ENCODE results near the gene DOK3.
A peak's percentile ranks its signal among the peaks of the same experiment; 100 is the strongest.

The DOK3 gene

DNA sequence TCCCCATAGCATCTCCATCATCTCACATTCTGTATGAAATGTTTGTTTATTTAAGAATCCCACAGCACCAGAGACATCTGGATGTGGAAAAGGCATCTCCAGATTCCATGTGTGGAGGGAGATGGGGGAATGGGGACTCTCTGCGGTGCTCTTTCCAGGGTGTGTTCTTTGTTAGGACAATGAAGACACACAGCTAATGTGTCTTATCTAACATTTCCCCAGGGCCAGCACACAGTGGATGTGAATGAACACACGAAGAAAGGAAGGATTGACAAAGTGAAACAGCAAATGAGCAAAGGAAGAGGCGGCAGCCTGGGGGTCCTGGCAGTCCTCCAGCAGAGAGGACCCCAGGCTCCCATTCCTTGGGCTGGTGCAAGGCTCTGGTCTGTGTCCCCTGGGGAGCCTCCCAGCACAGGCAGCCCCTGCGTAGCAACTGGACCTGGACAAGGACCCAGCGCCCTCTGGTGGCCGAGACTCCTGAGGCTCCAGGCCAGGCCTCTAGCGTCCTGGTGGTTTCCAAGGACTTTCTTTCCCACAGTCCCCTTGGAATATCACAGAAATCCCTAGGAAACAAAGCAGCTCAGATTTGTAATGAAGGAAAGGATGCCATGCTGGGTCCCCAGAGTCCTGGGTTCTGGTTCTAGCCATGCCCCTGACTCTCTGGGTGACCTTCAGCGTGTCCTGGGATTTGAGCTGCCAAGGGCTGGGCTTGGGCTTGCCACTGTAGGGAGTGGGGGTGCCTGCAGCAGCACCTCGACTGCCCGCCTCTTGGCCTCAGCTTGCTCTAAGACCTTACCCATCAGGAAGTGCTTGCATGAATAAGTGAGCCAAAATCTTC, 8.7 kb downstream of the DOK3 start:
- CTCF ChIA-PET: interaction anchor here (0.6 to 2.0 kb wide), 22 partner anchors 9 to 200 kb away, joined by 3 to 21 read pairs (median 5); partner anchors contain the start of genes DBN1, DDX41 and DOK3
- DNase-seq (ENCODE audit: low spot score): peak; percentile 78
- POLR2A ChIA-PET (ENCODE audit: low non-redundant PET): no interaction called here
- TF ChIP-seq, protein P1, sequence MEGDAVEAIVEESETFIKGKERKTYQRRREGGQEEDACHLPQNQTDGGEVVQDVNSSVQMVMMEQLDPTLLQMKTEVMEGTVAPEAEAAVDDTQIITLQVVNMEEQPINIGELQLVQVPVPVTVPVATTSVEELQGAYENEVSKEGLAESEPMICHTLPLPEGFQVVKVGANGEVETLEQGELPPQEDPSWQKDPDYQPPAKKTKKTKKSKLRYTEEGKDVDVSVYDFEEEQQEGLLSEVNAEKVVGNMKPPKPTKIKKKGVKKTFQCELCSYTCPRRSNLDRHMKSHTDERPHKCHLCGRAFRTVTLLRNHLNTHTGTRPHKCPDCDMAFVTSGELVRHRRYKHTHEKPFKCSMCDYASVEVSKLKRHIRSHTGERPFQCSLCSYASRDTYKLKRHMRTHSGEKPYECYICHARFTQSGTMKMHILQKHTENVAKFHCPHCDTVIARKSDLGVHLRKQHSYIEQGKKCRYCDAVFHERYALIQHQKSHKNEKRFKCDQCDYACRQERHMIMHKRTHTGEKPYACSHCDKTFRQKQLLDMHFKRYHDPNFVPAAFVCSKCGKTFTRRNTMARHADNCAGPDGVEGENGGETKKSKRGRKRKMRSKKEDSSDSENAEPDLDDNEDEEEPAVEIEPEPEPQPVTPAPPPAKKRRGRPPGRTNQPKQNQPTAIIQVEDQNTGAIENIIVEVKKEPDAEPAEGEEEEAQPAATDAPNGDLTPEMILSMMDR (conservative IDR thresholded peaks at IDR 0.05; ENCODE audit: low read depth): peak; percentile 99
- peak overlapping the region; percentile 52 for H3K27ac ChIP-seq

DNA sequence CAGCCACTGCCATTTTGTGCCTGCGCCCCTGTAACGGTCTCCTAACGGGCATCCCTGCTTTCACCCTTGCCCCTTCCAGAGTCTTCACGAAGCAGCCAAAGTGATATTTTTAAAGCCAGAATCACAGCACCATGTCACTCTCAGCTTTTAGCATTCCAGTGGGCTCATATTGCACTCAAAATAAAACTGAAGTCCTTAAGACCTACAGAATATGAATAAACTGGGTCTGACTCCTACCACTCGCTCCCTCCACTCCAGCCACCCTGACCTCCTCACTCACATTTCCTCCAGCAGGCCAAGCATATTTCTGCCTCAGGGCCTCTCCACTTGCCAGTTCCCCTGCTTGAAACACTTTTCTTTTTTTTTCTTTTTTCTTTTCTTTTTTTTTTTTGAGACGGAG, 9.8 kb downstream of the DOK3 start:
- ChIA-PET CTCF (interaction anchor here (0.6 to 2.0 kb wide), 5 partner anchors 16 to 547 kb away, joined by 3 to 21 read pairs (median 4); partner anchors contain the start of gene DDX41), POLR2A (ENCODE audit: low non-redundant PET) (no interaction called here)
- DNase-seq (ENCODE audit: low spot score): no peak
- TF ChIP-seq, protein P1 (conservative IDR thresholded peaks at IDR 0.05; ENCODE audit: low read depth): no peak
- H3K27ac ChIP-seq: no peak overlapping the region

DNA sequence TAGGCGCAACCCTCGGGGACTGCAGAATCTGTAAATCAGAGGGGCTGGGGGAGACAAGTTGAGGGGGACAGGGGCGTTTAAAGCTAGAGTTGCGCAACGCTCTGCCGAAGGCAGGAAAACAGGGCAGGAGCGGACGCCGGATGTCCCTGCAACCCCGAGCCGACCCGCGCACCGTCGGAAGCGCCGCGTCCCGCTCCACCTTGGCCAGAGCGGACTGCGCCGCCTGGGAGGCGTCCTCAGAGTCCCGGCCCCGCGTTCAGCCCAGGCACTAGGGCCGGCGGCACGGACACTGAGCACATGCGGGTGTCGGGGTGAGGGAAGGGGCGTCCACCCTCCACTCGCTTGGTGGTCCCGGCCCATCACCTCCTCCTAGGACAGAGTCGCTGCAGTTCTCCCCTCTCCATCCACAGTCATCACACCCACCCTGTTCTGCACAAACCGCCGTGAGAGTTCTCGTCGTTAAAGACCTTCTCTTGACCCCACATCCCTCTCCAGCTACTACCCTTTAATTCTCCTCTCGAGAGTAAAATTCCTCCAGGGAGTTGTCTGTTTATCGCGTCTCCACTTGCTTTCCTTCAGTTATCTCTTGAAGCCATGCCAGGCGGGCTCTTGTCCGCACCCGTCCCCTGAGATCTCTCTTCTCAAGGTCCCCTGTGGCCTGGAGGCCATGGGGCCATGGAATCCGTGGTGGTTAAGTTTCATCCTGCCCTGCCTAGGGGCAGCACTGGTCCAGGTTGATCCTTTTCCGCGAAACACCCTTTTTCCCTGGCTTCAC, 11.4 kb downstream of the DOK3 start:
- TF ChIP-seq, protein P1 (conservative IDR thresholded peaks at IDR 0.05; ENCODE audit: low read depth): no peak
- ChIA-PET CTCF (interaction anchor here (0.6 to 3.1 kb wide), 4 partner anchors 17 to 162 kb away, joined by 3 to 14 read pairs (median 4); no protein-coding TSS in a partner anchor), POLR2A (ENCODE audit: low non-redundant PET) (interaction anchor here (1.1 to 1.3 kb wide), 2 partner anchors 10 to 26 kb away, joined by 3 read pairs; no protein-coding TSS in a partner anchor)
- H3K27ac ChIP-seq: peak overlapping the region; percentile 96
- no peak for DNase-seq (ENCODE audit: low spot score)

DNA sequence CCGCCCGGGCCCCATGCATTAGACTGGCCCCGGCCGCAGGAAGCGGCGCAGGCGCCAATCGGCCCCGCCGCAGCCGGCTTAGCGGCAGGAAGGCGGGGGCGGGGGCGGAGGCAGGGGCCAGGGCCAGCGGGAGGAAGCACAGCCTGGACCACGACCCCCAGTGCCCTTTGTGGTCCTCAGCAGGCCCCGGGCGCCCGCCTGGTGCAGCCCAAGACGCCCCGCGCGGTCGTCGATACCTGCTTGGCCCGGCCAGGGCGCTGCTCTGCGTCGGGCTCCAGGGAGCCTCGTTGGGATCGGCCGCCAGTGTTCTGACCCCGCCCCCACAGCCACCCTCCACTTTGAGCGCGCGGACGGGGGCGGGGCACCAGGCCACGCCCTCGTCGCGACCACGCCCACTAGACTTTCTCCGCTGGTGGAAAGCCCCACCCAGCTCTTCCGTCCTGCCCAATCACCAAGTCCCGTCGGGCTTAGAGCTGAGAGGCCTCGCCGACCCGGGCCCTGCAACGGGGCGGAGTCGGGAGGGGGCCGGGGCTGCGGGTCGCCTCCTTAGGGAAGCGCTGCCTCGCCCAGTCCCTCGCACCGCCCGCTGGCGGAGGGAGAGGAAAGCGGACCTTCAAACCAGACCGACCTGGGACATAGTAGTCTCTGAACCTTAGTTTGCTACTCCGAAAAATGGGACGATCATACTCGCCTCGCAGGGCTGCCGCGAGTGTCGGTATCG, 12.2 kb downstream of the DOK3 start, which contains the start of gene PDLIM7:
TSS of gene PDLIM7 (minus strand) at position 313 of the 721 bp plus-strand sequence. CDS start 1,092 bp downstream, outside the sequence.
- TF ChIP-seq, protein P1 (conservative IDR thresholded peaks at IDR 0.05; ENCODE audit: low read depth): no peak; the same call in 1 of the 2 replicates
- DNase-seq (ENCODE audit: low spot score): peak; percentile 99
- H3K27ac ChIP-seq: peak within 1 kb of the TSS; percentile 96
- POLR2A ChIA-PET (ENCODE audit: low non-redundant PET): interaction anchor here (0.5 to 1.7 kb wide), 4 partner anchors 11 to 34 kb away, joined by 3 to 6 read pairs (median 3); no protein-coding TSS in a partner anchor
- CTCF ChIA-PET: interaction anchor here (1.3 to 3.1 kb wide), 3 partner anchors 93 to 107 kb away, joined by 5 to 14 read pairs (median 5); no protein-coding TSS in a partner anchor

DNA sequence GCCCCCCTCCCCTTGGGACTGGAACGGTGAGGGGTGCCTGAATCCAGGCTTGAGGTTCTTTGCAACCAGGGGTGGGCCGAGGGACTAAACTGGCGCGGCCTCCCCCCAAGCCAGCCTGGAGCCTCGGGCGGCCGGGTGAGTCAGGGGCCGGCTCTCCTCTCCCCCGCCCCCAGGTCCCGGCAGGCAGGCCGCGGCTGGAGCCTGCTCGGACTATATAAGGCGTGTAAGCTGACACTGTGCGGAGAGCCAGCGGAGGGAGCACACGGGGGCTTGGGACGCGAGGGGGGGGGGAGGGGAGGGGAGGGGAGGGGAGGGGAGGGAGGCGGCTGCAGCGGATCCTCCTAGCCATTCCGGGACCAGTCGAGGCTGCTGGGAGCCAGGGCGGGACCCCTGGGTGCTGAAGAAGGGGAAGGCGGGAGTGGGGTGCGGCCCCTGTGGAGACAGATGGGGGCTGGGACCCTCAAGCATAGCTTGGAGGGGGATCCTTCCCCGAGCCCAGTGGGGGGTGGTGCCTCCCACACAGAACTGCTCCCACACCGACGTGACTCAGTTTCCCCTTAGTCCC, 12.8 kb downstream of the DOK3 start:
- peak overlapping the region; percentile 96 for H3K27ac ChIP-seq
- POLR2A ChIA-PET (ENCODE audit: low non-redundant PET): interaction anchor here (0.5 to 1.7 kb wide), 4 partner anchors 12 to 33 kb away, joined by 3 to 6 read pairs (median 3); no protein-coding TSS in a partner anchor
- CTCF ChIA-PET: interaction anchor here (0.7 to 3.4 kb wide), 6 partner anchors 11 to 107 kb away, joined by 3 to 14 read pairs (median 4); no protein-coding TSS in a partner anchor
- TF ChIP-seq, protein P1 (conservative IDR thresholded peaks at IDR 0.05; ENCODE audit: low read depth): no peak
- peak; percentile 94 for DNase-seq (ENCODE audit: low spot score)
